ENCODE data around the gene TPRG1. TPM values are rescaled to one million over a fixed set of nuclear protein-coding genes. Genes with fewer than 3 reads are reported as not detected.

The TPRG1 gene
- polyA plus RNA-seq, 1 experiment, result 0.42 TPM

DNA sequence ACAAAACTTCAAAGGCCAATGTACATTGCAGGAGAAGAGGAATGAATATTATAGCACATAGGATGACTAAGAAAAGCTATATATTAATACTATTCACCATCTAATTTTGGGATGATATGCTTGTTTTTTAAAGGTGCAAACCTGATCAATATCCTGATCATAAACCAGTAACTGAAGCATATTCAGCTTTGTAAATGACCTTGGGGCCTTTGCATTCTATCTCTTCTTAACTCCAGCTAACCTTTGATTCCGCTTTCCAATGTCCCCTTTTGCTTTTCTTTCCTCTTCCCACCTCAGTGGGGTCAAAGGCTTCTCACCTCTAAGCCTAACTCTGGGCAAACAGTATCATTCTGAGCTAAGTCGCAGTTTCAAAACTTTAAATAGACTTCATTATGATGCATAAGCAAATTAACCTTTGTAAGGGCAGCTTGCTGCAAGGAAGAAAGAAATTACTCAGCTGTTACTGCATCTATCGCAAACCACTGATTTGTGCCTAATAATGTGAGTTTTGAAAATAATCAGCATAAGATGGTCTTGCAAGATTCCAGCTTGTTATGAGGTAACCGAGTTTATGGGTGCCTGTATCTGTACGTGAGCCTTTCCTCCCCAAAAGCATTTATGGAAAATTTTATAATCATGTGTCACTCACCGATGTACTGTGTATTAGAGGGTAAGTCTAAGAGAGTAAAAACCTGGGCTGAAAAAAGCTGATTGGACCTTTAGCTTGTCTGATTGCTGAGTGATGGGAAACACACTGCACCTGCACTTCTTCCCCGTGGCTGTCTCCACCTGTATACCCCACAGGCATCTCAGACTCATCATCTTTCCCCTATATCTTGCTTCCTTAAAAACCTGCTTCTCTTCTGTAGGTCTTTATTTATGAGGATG, 116.8 kb downstream of the TPRG1 start:
- CTCF ChIA-PET, result no interaction called here
- H3K4me3 ChIP-seq (ENCODE audit: low read depth, low read length), result no peak overlapping the region
- H3K9me3 ChIP-seq (ENCODE audit: control insufficient read depth, insufficient read depth, low read length), result no peaks in the 10 kb centered on the region
- POLR2A ChIA-PET, result no interaction called here
- H3K27me3 ChIP-seq (ENCODE audit: control insufficient read depth, insufficient read depth, low read length), result no peaks in the 10 kb centered on the region
- TF ChIP-seq, protein P1, sequence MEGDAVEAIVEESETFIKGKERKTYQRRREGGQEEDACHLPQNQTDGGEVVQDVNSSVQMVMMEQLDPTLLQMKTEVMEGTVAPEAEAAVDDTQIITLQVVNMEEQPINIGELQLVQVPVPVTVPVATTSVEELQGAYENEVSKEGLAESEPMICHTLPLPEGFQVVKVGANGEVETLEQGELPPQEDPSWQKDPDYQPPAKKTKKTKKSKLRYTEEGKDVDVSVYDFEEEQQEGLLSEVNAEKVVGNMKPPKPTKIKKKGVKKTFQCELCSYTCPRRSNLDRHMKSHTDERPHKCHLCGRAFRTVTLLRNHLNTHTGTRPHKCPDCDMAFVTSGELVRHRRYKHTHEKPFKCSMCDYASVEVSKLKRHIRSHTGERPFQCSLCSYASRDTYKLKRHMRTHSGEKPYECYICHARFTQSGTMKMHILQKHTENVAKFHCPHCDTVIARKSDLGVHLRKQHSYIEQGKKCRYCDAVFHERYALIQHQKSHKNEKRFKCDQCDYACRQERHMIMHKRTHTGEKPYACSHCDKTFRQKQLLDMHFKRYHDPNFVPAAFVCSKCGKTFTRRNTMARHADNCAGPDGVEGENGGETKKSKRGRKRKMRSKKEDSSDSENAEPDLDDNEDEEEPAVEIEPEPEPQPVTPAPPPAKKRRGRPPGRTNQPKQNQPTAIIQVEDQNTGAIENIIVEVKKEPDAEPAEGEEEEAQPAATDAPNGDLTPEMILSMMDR (IDR thresholded peaks at IDR 0.05; ENCODE audit: low read depth, low read length), result no peak
- no peak overlapping the region for H3K27ac ChIP-seq (ENCODE audit: low read depth, low read length)
- DNase-seq (ENCODE audit: low read depth, low spot score), result no peak

DNA sequence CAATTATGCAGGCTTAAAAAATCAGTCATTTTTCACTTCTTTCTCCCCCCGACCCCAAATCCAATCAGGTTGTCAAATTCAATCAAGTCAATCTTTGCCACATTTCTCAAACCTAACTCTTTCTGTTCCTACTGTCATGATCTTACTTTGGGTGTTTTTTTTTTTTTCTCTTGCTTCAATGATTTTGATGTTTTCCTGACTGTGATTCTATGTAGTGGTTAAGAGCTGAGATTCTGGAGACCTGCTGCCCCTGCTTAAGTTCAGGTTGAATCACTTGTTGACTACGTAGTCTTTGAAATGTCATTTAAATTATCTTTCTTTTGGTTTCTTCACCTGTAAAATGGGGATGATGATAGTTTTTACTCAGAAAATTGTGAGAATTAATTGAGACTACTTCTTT, 117.5 kb downstream of the TPRG1 start:
- TF ChIP-seq, protein P1 (IDR thresholded peaks at IDR 0.05; ENCODE audit: low read depth, low read length), result no peak
- POLR2A ChIA-PET, result no interaction called here
- no peak for DNase-seq (ENCODE audit: low read depth, low spot score)
- H3K9me3 ChIP-seq (ENCODE audit: control insufficient read depth, insufficient read depth, low read length), result no peaks in the 10 kb centered on the region
- no peak overlapping the region for H3K27ac ChIP-seq (ENCODE audit: low read depth, low read length)
- no peak overlapping the region for H3K4me3 ChIP-seq (ENCODE audit: low read depth, low read length)
- H3K27me3 ChIP-seq (ENCODE audit: control insufficient read depth, insufficient read depth, low read length), result no peaks in the 10 kb centered on the region
- CTCF ChIA-PET, result no interaction called here

DNA sequence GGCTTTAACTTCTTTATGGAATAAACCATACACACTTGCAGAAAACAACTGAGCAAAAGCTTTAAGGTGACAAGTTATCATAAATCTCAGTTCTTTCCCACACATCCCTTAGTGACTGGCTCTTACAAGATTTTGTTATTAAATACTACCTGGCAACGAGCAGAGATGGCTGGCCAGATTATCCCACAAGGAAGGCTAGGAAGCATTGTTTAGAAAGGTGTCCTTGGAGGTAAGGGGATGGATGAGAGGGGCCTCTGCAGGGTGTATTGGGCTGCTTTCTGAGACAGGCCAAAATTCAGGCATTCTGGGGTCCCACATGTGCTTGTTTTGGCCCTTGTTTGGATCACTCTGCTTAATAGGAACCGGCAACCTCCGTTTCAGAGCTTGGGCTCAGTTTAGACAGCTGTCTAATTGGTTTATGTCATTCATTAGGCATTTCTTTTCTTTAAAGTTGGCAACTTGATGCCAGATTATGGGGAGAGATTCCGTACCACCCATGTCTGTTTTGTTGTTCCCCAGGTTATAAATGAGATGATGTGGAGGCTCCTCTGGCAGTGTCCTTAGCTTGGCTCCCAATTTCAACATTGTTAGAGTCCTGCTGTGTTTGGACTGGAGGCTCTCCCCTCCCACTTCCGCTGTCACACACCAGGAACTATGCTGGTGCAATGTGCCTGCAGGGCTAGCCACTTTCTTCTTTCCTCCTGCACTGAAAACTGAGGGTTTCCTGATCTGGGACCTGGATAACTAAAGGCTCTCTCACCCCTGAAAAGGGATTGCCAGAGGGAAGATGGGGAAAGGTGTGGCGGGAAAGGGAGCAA, 121.1 kb downstream of the TPRG1 start:
- Histone ChIP-seq H3K9me3 (ENCODE audit: control insufficient read depth, insufficient read depth, low read length) (no peaks in the 10 kb centered on the region), H3K27ac (ENCODE audit: low read depth, low read length) (no peak overlapping the region), H3K4me3 (ENCODE audit: low read depth, low read length) (no peak overlapping the region), H3K27me3 (ENCODE audit: control insufficient read depth, insufficient read depth, low read length) (no peaks in the 10 kb centered on the region)
- ChIA-PET POLR2A (no interaction called here), CTCF (interaction anchor here (0.7 kb wide), 1 partner anchor 1573 kb away, joined by 12 read pairs; no protein-coding TSS in a partner anchor)
- no peak for DNase-seq (ENCODE audit: low read depth, low spot score)
- TF ChIP-seq, protein P1 (IDR thresholded peaks at IDR 0.05; ENCODE audit: low read depth, low read length), result no peak

DNA sequence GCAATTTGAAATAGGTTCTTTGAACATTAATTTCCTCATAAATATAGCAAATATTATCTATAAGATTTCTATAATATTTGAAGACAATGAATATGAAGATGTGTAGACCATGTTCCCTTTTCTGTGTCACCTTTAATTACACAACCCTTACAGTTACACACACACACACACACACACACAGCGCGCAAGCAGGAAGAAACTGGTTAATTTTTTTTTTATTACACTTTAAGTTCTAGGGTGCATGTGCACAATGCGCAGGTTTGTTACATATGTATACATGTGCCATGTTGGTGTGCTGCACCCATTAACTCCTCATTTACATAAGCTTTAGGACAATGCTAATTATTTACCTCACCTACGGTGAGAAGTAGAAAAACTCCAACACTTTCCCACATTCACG, 122.9 kb downstream of the TPRG1 start:
- no peak for DNase-seq (ENCODE audit: low read depth, low spot score)
- H3K4me3 ChIP-seq (ENCODE audit: low read depth, low read length), result no peak overlapping the region
- ChIA-PET CTCF (no interaction called here), POLR2A (no interaction called here)
- no peaks in the 10 kb centered on the region for H3K9me3 ChIP-seq (ENCODE audit: control insufficient read depth, insufficient read depth, low read length)
- H3K27ac ChIP-seq (ENCODE audit: low read depth, low read length), result no peak overlapping the region
- TF ChIP-seq, protein P1 (IDR thresholded peaks at IDR 0.05; ENCODE audit: low read depth, low read length), result no peak
- H3K27me3 ChIP-seq (ENCODE audit: control insufficient read depth, insufficient read depth, low read length), result no peaks in the 10 kb centered on the region

DNA sequence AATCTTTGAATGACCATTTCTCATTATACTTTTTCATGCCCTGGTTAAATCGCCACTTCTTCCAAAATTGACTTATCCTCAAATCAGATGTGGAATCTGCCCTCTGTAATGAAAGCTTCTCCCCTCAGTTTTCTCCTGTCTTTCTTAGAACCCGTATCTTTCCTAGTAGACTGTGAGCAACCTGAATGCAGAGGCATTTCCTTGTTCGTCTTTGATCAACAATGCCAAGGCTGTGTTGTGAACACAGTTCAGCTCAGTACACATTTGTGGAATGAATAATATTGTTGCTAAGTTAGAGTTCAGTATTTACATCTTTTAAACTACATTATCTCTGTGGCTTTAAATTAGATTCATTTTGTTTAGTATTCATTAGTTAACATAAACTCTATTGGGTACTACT, 123.3 kb downstream of the TPRG1 start:
- Histone ChIP-seq H3K27me3 (ENCODE audit: control insufficient read depth, insufficient read depth, low read length) (no peaks in the 10 kb centered on the region), H3K9me3 (ENCODE audit: control insufficient read depth, insufficient read depth, low read length) (no peaks in the 10 kb centered on the region), H3K4me3 (ENCODE audit: low read depth, low read length) (no peak overlapping the region), H3K27ac (ENCODE audit: low read depth, low read length) (no peak overlapping the region)
- CTCF ChIA-PET, result no interaction called here
- no peak for DNase-seq (ENCODE audit: low read depth, low spot score)
- POLR2A ChIA-PET, result no interaction called here
- TF ChIP-seq, protein P1 (IDR thresholded peaks at IDR 0.05; ENCODE audit: low read depth, low read length), result no peak

Data from AG04450 (cell line).